22Rv1 (cell line): ENCODE results near the gene CLCA2.

Source experiments
- ZFX ChIP-seq: fragments of 450-650 bp; IDR thresholded peaks from 2 replicates; pipeline ENCODE4 v1.6.1; 2017; ENCODE audit warnings: antibody characterized with exemption, borderline replicate concordance
- TF ChIP-seq, protein P1 (sequence below): fragments of 450-650 bp; IDR thresholded peaks from 2 replicates; pipeline ENCODE4 v1.5.1; 2017; ENCODE audit warnings: mild to moderate bottlenecking

DNA sequence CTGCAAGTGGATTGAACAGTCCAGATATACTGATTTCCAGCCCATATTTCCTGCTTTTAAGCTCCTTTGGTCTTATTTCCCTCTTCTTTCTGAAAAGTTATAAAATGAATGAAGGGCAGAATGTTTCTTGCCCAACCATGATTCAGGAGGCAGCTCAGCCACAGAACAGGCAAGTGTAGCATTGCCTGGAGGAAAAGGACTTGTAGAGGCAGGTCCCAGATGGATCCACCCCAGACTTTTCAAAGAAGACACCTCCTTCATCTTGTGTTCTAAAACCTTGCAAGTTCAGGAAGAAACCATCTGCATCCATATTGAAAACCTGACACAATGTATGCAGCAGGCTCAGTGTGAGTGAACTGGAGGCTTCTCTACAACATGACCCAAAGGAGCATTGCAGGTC, at the start of gene CLCA2:
- TF ChIP-seq, protein P1, sequence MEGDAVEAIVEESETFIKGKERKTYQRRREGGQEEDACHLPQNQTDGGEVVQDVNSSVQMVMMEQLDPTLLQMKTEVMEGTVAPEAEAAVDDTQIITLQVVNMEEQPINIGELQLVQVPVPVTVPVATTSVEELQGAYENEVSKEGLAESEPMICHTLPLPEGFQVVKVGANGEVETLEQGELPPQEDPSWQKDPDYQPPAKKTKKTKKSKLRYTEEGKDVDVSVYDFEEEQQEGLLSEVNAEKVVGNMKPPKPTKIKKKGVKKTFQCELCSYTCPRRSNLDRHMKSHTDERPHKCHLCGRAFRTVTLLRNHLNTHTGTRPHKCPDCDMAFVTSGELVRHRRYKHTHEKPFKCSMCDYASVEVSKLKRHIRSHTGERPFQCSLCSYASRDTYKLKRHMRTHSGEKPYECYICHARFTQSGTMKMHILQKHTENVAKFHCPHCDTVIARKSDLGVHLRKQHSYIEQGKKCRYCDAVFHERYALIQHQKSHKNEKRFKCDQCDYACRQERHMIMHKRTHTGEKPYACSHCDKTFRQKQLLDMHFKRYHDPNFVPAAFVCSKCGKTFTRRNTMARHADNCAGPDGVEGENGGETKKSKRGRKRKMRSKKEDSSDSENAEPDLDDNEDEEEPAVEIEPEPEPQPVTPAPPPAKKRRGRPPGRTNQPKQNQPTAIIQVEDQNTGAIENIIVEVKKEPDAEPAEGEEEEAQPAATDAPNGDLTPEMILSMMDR, result no peak
- TF ChIP-seq ZFX, result no peak
